K562 treated with DMSO at 1 percent for 4 hours (cell line): ENCODE measurements around the gene C18orf32. TPM values are rescaled to one million over a fixed set of nuclear protein-coding genes. Genes with fewer than 3 reads are reported as not detected.

Experiments
- total RNA-seq: library from RNA; unstranded; fragments of 300-600 nt; gene quantifications from 2 replicates; pipeline ENCODE4 v1.2.3, GENCODE V29; 2022; ENCODE audit not compliant: insufficient read depth

Gene C18orf32
- 11.7 and 14.3 TPM in 2 replicates for total RNA-seq

DNA sequence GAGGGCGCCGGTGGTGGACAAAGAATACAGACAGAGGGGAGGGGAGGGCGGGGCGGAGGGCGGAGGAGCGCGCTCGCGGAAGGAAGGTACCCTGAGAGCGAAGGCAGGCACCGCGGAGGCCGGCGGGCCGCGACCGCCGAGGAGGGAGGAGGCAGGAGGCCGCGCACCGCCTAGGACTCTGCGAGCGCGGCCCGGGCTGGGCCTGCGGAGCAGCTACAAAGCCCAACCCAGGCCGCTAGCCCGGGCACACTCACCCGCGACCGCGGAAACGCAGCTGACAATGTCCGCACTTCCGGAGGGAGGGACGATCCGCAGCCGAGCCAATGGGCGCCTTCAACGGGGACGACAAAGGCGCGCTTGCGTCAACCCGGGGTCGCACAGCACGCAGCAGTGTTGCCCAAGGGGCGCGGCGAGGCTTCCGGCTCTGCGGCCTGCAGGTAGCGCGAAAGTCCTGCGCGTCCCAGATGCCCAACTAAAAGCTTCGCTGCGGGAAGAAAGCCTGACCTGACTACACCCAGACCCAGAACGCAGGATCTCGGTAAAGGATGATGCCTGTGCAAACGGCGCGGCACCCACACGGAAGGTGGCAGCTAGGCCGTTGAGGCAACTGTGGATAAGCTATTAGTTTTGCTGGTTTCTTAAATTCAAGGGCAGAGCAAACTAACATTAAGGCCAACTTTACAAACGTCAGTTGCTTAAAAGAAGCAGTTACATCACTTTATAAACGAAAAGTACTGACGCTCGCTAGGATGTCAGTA lies at the start of gene C18orf32:
Gene C18orf32 (minus strand): TSS at position 282 of the 758 bp plus-strand sequence. CDS start 3,486 bp downstream, outside the sequence.

DNA sequence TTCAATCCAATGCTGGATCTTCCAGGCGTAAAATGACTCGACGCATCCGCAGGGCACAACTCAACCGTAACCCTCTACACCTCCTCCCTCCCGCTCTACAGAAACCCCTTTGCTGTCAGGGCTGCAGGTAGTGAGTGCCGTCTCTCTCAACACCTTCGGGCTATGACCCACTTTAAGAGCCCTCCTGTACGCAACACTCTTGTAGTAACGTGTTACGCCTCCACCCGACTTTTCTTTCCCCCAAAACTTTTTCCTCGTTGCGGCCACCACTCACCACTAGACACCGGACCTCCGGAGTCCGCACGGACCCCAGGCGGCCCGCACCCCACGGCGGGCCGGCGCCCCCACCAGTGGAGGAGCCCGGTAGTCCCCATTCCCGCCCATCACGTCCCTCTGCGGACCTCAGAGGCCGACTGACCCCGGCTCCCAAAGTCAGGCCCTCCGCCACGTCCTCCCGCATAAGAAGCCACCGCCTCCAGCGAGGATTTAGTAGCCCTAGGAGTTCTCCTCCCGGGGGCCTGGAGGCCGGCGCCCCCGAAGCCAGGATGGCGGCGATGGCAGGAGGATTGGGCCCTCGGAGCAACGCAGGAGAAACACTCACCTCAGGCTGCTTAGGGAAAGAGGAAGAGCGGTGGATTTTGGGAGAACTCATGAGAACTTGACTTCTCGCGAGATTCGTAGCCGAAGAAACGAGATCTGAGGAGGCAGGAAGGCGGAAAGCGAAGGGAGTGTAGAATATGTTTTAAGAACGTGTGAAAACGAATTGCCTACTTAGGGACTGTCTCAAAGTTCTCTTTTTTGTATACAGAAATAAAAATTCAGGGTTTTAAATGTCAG lies 5.0 kb upstream of the C18orf32 start, which contains the start of gene RPL17:
Gene RPL17 (minus strand): TSS at position 609 of the 837 bp plus-strand sequence.

Other genes with a start within 250 kb of the C18orf32 start
- 22.4 and 29.3 TPM in 2 replicates for gene DYM, start 26.6 kb downstream of the C18orf32 start, total RNA-seq
- gene RPL17, start 5.2 kb upstream of the C18orf32 start, total RNA-seq, result 3,849 and 3,951 TPM in 2 replicates
- 0.91 and 2.2 TPM in 2 replicates for gene LIPG, start 74.8 kb upstream of the C18orf32 start, total RNA-seq